IPS-20b (cell line): ENCODE data around the gene FIBCD1.

Experiments
- H3K27ac ChIP-seq: one replicate; pipeline ENCODE4 v1.5.1; 2013; ENCODE audit warnings: low read length
- H3K27me3 ChIP-seq: 2 replicates; pipeline ENCODE4 v1.6.1; 2013; ENCODE audit warnings: mild to moderate bottlenecking, low read length, inconsistent platforms; ENCODE audit not compliant: insufficient read depth
- H3K36me3 ChIP-seq: 2 replicates; pipeline ENCODE4 v1.6.1; 2013; ENCODE audit warnings: low read depth, mild to moderate bottlenecking, inconsistent platforms, low read length, moderate library complexity; ENCODE audit not compliant: insufficient read depth
- H3K4me1 ChIP-seq: 2 replicates; pipeline ENCODE4 v1.6.1; 2013; ENCODE audit warnings: mild to moderate bottlenecking, control low read depth, inconsistent platforms, low read length, moderate library complexity; ENCODE audit not compliant: insufficient read depth
- H3K4me3 ChIP-seq: 2 replicates; pipeline ENCODE4 v1.5.1; 2013; ENCODE audit warnings: mild to moderate bottlenecking, low read length, inconsistent platforms
- H3K9ac ChIP-seq: 2 replicates; pipeline ENCODE4 v1.6.1; 2013; ENCODE audit warnings: low read depth, mild to moderate bottlenecking, inconsistent platforms, low read length, moderate library complexity
- H3K9me3 ChIP-seq: 2 replicates; pipeline ENCODE4 v1.6.1; 2013; ENCODE audit warnings: mild to moderate bottlenecking, low read depth, low read length, inconsistent platforms; ENCODE audit not compliant: insufficient read depth

FIBCD1 gene

DNA sequence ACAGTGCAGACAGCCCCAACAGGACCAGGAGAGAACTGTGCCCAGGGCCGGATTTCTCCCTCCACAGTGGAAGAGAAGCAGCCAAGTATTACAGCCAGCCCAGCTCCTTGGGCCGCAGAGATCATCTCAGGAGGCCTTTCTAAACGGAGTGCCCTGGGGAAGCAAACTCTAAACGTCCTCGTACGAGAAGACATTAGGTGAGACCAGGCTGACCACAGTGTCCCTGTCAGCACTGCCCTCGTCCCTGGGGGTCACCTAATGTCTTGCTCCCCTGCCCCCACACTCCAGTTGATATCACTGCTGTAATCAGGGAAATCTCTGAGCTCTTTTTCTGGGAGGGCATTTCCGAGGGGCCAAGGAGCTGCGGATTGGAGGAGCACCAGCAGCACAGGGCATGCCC lies 48.9 kb downstream of the FIBCD1 start:
- no peaks in the 10 kb centered on the region for H3K27me3 ChIP-seq
- H3K36me3 ChIP-seq, result peaks cover 64% of the 10 kb centered on the region
- H3K9me3 ChIP-seq, result no peaks in the 10 kb centered on the region
- H3K27ac ChIP-seq, result no peak overlapping the region
- no peaks in the 10 kb centered on the region for H3K4me1 ChIP-seq
- H3K4me3 ChIP-seq, result no peak overlapping the region
- no peak overlapping the region for H3K9ac ChIP-seq

DNA sequence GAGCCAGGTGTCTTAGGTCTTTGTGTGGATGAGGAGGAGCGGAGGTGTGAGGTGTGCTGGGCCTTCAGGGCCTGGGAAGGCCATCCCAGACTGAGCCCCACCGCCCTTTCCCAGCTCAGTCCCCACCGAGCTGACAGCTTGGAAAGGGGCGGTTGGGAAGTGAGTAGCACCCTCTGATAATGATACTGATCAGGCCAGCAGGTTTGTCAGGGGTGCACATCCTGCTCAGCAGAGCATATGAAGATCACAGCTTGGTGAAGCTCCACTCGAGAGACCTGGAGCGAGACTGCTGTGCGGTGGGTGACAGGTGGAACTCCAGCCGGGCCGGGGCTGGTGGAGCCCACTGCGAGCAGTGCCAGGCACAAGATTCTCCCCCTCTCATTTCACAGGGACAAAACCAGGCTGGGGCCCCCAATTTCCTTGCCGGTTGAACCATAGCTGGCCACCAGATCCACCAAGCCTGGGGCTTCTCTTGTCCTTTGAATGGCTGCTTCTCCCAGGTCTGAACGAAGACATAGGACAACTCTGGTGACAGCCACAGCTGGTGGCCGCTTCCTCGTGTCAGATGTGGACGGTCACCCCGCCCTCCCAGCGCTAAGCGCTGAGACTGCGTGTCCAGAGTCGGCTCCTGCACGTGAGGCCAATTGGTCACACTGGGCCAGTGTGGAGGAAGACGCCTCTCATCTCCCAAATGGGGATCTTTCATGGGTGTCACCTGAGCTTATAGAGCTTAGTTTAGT lies 50.7 kb downstream of the FIBCD1 start:
- no peak overlapping the region for H3K4me3 ChIP-seq

DNA sequence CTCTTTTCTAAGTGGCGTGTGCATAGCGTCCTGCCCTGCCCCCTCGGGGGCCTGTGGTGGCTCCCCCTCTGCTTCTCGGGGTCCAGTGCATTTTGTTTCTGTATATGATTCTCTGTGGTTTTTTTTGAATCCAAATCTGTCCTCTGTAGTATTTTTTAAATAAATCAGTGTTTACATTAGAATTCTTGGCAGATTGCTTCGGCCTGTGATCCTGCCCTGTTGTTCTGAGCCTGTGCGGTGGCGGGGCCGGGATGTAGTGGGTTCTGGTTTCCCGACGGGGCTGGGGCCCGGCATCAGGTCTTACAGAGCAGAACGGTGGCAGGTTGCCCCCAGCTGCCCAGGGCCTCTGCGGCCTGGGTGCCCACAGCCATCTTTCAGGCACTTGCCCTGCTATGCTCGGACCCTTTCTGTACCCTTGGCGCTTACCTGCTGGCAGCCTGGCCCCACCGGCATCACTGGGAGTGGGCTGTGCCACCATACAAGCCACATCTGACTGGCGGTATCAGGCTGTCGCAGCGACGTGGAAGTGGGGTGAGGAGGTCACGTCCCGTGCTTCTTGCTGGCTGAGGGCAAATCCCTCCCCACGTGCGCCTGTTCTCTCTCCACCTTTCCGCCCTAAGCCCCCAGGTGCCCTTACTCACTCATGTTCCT lies 51.4 kb downstream of the FIBCD1 start:
- Histone ChIP-seq H3K27me3 (no peaks in the 10 kb centered on the region), H3K9ac (no peak overlapping the region), H3K4me1 (no peaks in the 10 kb centered on the region), H3K9me3 (no peaks in the 10 kb centered on the region), H3K4me3 (no peak overlapping the region), H3K36me3 (peaks cover 86% of the 10 kb centered on the region), H3K27ac (no peak overlapping the region)

More for the DNA sequence above, 50.7 kb downstream of the FIBCD1 start:
- Histone ChIP-seq H3K27ac (no peak overlapping the region), H3K27me3 (no peaks in the 10 kb centered on the region), H3K9ac (no peak overlapping the region), H3K9me3 (no peaks in the 10 kb centered on the region), H3K36me3 (peaks cover 82% of the 10 kb centered on the region), H3K4me1 (no peaks in the 10 kb centered on the region)

DNA sequence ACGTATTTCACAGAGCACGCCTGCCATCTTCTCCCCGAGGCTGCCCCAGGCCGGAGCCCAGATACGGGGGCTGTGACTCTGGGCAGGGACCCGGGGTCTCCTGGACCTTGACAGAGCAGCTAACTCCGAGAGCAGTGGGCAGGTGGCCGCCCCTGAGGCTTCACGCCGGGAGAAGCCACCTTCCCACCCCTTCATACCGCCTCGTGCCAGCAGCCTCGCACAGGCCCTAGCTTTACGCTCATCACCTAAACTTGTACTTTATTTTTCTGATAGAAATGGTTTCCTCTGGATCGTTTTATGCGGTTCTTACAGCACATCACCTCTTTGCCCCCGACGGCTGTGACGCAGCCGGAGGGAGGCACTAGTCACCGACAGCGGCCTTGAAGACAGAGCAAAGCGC lies 52.1 kb downstream of the FIBCD1 start:
- no peak overlapping the region for H3K4me3 ChIP-seq
- H3K9me3 ChIP-seq, result no peaks in the 10 kb centered on the region
- no peaks in the 10 kb centered on the region for H3K27me3 ChIP-seq
- H3K27ac ChIP-seq, result no peak overlapping the region
- H3K9ac ChIP-seq, result no peak overlapping the region
- H3K36me3 ChIP-seq, result peaks cover 86% of the 10 kb centered on the region
- no peaks in the 10 kb centered on the region for H3K4me1 ChIP-seq

DNA sequence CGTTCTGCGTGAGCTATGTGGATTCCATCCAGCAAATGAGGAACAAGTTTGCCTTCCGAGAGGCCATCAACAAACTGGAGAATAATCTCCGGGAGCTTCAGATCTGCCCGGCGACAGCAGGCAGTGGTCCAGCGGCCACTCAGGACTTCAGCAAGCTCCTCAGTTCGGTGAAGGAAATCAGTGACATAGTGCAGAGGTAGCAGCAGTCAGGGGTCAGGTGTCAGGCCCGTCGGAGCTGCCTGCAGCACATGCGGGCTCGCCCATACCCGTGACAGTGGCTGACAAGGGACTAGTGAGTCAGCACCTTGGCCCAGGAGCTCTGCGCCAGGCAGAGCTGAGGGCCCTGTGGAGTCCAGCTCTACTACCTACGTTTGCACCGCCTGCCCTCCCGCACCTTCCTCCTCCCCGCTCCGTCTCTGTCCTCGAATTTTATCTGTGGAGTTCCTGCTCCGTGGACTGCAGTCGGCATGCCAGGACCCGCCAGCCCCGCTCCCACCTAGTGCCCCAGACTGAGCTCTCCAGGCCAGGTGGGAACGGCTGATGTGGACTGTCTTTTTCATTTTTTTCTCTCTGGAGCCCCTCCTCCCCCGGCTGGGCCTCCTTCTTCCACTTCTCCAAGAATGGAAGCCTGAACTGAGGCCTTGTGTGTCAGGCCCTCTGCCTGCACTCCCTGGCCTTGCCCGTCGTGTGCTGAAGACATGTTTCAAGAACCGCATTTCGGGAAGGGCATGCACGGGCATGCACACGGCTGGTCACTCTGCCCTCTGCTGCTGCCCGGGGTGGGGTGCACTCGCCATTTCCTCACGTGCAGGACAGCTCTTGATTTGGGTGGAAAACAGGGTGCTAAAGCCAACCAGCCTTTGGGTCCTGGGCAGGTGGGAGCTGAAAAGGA lies 53.3 kb downstream of the FIBCD1 start:
- no peaks in the 10 kb centered on the region for H3K4me1 ChIP-seq
- H3K27me3 ChIP-seq, result no peaks in the 10 kb centered on the region
- H3K4me3 ChIP-seq, result no peak overlapping the region
- H3K36me3 ChIP-seq, result peaks cover 90% of the 10 kb centered on the region
- H3K27ac ChIP-seq, result no peak overlapping the region
- no peaks in the 10 kb centered on the region for H3K9me3 ChIP-seq
- no peak overlapping the region for H3K9ac ChIP-seq

DNA sequence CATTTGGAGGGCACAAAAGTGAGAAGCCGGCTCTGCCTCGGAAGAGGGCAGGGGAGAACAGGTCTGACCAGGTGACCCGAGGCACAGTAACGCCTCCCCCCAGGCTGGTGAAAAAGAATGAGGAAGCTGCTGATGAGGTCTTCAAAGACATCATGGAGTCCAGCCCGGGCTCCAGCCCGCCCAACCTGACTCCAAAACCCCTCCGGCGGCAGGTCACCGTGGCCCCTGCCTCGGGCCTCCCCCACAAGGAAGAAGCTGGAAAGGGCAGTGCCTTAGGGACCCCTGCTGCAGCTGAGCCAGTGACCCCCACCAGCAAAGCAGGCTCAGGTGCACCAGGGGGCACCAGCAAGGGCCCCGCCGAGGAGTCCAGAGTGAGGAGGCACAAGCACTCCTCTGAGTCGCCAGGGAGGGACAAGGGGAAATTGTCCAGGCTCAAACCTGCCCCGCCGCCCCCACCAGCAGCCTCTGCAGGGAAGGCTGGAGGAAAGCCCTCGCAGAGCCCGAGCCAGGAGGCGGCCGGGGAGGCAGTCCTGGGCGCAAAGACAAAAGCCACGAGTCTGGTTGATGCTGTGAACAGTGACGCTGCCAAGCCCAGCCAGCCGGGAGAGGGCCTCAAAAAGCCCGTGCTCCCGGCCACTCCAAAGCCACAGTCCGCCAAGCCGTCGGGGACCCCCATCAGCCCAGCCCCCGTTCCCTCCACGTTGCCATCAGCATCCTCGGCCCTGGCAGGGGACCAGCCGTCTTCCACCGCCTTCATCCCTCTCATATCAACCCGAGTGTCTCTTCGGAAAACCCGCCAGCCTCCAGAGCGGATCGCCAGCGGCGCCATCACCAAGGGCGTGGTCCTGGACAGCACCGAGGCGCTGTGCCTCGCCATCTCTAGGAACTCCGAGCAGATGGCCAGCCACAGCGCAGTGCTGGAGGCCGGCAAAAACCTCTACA lies 54.2 kb downstream of the FIBCD1 start:
- no peaks in the 10 kb centered on the region for H3K27me3 ChIP-seq
- H3K4me3 ChIP-seq, result no peak overlapping the region
- H3K27ac ChIP-seq, result no peak overlapping the region
- H3K4me1 ChIP-seq, result no peaks in the 10 kb centered on the region
- H3K9me3 ChIP-seq, result no peaks in the 10 kb centered on the region
- H3K36me3 ChIP-seq, result peaks cover 92% of the 10 kb centered on the region
- no peak overlapping the region for H3K9ac ChIP-seq

DNA sequence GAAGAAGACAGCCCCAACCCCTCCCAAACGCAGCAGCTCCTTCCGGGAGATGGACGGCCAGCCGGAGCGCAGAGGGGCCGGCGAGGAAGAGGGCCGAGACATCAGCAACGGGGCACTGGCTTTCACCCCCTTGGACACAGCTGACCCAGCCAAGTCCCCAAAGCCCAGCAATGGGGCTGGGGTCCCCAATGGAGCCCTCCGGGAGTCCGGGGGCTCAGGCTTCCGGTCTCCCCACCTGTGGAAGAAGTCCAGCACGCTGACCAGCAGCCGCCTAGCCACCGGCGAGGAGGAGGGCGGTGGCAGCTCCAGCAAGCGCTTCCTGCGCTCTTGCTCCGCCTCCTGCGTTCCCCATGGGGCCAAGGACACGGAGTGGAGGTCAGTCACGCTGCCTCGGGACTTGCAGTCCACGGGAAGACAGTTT lies 54.9 kb downstream of the FIBCD1 start:
- Histone ChIP-seq H3K4me1 (no peaks in the 10 kb centered on the region), H3K4me3 (no peak overlapping the region), H3K27me3 (no peaks in the 10 kb centered on the region), H3K9ac (no peak overlapping the region), H3K27ac (no peak overlapping the region), H3K36me3 (peaks cover 98% of the 10 kb centered on the region), H3K9me3 (no peaks in the 10 kb centered on the region)

DNA sequence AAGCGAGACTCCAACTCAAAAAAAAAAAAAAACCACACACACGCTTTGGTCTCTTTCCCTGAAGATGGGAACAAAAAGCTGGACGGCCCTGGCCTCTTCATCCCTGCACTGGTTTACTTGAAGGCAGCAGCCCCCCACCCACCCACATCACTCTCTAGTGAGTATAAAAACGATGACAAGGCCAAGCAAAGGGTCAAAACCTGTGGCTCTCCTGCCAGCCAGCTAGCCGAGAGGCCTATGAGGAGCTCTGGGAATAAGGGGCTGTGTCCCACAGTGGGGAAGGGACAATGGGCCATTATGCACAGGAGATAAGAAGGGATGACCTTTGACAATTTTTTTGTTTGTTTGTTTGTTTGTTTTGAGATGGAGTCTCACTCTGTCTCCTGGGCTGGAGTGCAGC lies 55.6 kb downstream of the FIBCD1 start:
- Histone ChIP-seq H3K4me3 (no peak overlapping the region), H3K9me3 (no peaks in the 10 kb centered on the region), H3K9ac (no peak overlapping the region), H3K27ac (no peak overlapping the region), H3K27me3 (no peaks in the 10 kb centered on the region), H3K36me3 (peaks cover 98% of the 10 kb centered on the region), H3K4me1 (no peaks in the 10 kb centered on the region)

DNA sequence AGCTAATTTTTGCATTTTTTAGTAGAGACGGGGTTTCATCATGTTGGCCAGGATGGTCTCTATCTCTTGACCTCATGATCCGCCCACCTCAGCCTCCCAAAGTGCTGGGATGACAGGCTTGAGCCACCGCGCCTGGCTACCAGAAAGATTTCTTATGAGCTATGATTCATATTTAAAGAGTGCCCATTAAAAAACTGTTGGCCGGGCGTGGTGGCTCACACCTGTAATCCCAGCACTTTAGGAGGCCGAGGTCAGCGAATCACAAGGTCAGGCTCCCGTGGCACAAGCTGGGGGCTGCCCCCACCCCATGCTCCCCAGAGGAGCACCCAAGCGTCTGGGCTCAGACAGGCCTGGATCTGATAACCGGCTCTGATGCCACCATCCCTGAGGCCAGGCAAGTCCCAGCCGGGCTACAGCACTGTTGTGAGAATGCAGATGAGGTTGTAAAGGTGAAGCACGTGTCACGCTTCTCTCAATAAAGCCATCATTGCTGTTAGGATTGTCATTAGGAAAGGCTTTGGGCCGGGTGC lies 56.3 kb downstream of the FIBCD1 start:
- peaks cover 98% of the 10 kb centered on the region for H3K36me3 ChIP-seq
- no peaks in the 10 kb centered on the region for H3K27me3 ChIP-seq

DNA sequence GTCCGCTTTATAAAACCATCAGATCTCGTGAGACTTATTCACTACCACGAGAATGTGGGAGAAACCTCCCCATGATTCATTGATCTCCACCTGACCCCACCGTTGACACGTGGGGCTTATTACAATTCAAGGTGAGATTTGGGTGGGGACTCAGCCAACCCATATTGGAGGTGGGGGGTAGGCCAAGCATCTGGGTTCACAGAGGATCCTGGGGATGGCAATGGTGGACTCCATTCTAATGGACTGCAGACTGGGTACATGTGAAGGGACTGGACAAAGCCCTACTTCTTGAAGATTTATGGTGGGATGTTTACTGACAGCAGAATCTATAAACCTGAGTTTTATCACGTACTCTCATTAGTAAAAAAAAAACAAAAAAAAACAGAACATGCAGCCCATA lies 57.5 kb downstream of the FIBCD1 start:
- H3K9ac ChIP-seq, result no peak overlapping the region
- H3K36me3 ChIP-seq, result peaks cover 95% of the 10 kb centered on the region
- H3K27me3 ChIP-seq, result no peaks in the 10 kb centered on the region
- H3K9me3 ChIP-seq, result no peaks in the 10 kb centered on the region
- H3K4me3 ChIP-seq, result no peak overlapping the region
- H3K4me1 ChIP-seq, result no peaks in the 10 kb centered on the region
- no peak overlapping the region for H3K27ac ChIP-seq

More for the DNA sequence above, 56.3 kb downstream of the FIBCD1 start:
- no peak overlapping the region for H3K27ac ChIP-seq
- no peaks in the 10 kb centered on the region for H3K9me3 ChIP-seq
- no peak overlapping the region for H3K9ac ChIP-seq
- H3K4me1 ChIP-seq, result no peaks in the 10 kb centered on the region
- no peak overlapping the region for H3K4me3 ChIP-seq
